HG02885 (cell line): ENCODE results near the gene COL9A1.
A peak's percentile ranks its signal among the peaks of the same experiment; 100 is the strongest.

Experiments
- ATAC-seq: cut with Tn5 transposase; IDR thresholded peaks from one replicate; pipeline ENCODE4 v1.9.1; 2021; ENCODE audit warnings: mild to moderate bottlenecking; ENCODE audit not compliant: unreplicated experiment, poor library complexity

The COL9A1 gene

DNA sequence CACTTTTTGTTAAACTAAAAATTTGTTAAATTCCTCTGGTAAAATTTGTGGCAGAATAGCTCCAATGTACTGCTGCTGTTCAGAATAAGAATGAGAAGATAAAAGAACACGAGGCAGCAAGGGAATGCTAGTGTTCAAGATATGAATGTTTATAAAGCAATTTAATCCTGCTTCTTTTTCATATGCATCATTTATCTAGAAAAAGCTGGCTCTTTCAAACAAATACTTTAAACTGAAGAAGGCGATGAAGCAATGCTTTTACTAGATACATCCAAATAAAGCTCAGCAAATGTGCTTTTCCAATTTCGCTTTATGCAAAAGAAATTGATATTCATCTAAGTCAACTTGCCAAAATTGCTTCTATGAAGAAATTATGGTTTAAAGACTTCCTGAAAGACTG, 66.5 kb downstream of the COL9A1 start:
- no peak for ATAC-seq

DNA sequence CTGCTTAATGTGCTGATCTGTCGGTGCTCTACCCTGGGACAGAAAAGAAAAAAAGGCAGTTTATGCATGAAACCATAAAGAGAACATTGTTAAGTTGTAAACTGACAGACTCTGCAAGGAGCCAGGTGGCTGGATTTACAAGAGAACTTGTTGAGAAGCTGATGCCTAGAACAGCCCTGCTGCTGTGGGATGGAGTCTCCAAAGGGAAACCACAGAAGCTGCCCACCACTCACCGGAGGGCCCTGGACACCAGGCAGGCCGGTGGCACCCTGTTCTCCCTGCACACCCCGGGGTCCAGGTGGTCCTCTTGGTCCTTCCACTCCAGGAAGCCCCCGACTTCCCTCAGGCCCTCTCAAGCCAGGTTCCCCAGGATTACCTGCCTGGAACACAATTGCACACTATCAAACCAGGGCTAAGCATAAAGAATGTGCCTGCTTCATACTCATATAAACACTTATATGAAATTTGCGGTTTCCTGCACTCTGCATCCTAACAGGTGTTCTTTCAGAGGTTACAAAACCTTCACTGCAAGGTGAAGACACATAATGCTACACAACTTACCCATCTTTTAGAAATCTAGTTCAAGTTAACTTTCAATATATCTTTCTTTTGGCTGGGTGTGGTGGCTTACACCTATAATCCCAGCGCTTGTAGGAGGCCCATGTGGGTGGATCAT, 68.2 kb downstream of the COL9A1 start:
- ATAC-seq = no peak

DNA sequence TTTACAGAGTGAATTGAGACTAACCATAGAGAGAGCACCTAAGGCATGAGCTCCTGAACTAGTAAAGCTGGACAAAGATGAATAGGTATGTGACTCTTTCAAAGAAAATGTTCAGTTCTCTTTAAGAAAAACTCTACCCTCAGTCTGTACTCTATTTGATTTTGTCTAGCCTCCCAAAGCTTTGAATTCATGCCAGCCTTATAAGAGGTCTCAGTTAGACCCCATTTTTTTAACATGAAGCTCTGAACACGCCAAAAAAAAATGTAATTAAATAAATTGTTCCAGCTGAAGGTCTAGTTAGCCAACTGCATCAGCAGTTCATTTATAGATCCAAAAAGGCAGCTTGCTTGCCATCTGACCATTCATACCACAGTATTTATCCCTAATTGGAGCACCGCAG, 71.6 kb downstream of the COL9A1 start:
- no peak for ATAC-seq

DNA sequence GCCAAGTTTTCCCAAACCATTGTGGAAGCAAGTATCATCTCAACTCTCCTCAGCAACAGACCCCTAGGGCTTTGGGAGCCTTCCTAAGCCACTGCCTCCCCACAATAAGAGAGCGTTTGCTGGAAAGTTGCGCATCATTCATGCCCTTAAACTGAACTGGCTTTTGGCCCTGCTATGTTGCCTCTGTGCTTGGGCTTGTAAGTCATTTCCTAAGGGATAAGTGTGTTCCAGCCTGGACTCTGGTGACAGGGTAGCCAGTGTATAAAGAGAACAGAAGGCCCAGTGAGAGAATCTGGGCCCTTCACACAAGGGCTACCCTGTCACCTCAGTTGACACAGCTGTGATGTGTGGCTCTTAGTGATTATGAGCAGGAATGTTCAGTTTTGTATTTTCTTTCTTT, 77.8 kb downstream of the COL9A1 start:
- no peak for ATAC-seq

DNA sequence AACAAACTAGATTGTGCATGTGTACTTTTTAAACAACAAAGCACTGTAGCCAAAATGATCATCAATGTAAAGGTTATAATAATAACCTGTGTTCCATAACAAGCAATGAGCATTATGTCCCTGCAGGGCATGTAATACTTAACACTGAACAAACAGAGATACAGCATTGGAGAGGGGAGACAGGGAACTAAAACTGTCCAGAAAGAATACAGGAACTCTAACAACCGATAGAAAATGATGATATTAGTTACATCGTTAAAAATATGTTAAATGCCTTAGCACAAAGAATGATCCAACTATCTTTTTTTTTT, 80.5 kb downstream of the COL9A1 start:
- no peak for ATAC-seq

DNA sequence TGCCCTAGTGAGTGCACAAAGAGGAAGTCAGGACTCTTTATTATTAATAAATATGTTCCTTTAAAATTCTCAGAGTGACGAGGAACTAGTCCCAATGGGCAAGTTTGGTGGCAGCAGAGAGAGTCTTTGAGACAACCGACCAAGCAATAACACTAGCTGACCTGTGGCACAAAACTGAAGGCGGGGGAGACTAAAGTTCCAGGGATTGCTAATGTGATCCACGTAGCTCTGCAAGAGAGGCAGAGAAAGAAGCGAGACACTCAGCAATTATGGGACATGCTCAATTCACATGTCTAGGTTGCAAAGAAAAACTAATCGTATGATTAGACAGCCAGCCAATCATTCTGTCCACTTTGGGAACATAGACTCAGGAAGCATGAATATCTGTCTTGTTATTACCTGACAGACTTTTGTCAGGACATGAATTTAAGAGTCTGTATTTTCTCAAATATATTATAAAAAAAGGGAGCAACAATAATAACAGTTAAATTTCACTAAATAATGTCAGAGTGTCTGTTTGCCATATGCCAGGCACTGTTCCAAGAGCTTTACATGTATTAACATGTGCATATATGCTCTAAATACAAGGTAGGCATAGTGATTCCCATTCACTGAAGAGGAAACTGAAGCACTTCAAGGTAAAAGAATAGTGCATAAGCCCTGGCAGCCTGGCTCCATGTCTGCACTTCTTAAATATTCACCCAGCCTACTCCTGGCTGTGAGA, 81.0 kb downstream of the COL9A1 start:
- ATAC-seq = no peak

DNA sequence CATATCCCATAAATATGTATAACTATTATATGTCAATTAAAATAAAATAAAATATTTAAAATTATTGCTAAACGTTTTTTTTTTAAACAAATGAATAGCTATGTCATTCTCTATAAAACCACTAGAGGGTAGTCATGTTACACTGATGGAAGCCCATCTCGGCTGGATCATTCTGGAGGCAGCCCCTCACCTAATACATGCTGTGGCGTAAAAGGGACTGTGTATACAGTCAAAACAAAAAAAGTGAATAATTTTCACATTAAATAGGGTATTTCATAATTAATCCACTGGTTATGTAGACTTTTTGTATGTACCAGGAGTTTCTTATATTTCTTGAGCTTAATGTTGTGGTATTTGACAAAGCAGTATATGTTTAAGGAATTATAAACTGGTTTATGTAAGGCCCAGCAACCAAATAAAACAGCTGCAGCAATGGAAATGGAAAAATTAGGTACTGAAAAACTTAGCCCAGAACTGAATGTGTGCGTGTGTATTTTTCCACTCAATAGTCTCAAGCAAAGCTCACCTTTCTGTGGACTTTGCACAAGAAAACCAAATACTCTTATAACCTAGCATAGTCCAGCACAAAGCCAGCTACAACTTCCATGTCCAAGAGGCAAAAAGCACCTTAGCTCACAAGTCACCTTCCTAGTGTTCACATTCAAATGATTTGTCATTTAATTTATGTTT, 81.7 kb downstream of the COL9A1 start:
- ATAC-seq = peak; percentile 74

DNA sequence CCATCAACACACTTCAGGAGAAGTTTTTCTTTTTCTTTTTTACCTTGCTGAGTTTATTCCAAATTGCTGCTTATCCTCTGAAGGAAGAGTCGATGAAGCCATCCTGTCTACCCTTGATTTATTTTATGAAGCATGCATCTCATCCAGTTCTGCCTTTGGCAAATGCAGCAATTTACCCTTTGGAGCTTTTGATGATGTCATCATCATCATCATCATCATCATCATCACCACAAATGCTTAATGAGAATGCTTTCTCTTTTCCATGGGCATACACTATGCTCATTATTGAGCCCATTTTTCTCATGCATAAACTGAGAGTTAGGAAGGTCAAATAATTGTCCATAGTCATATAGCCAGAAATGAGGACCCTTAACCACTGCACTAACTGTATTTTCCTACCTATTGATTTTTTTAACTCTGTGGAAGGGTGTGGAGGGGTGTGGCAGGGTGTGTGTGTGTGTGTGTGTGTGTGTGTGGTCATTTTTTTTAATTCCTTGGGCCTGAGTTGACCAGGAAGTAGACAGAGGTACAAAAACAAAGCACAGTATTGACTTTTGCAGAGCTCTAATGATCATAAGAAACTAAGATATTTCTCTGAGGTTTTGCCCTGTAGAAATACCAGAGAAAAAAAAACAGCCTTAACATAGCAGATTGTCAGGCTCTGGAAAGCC, 82.8 kb downstream of the COL9A1 start:
- no peak for ATAC-seq

DNA sequence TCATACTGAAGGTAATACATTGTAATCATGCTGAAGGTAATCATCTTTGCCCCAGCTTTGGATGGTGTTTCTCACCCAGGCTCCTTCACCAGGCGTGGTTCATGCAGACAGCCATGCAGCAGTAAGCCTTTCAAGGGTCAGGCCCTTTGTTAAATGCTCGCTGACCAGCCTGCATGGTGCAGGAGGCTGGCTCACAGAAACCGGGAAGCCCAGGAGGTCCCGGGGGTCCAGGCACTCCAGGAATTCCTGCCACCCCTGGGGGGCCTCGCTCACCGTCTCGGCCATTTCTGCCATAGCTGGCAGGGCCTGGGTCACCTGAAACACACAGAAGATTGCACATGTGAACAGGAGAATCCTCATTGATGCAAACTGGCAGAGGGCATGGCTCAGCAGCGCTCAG, 86.1 kb downstream of the COL9A1 start:
- ATAC-seq = no peak

DNA sequence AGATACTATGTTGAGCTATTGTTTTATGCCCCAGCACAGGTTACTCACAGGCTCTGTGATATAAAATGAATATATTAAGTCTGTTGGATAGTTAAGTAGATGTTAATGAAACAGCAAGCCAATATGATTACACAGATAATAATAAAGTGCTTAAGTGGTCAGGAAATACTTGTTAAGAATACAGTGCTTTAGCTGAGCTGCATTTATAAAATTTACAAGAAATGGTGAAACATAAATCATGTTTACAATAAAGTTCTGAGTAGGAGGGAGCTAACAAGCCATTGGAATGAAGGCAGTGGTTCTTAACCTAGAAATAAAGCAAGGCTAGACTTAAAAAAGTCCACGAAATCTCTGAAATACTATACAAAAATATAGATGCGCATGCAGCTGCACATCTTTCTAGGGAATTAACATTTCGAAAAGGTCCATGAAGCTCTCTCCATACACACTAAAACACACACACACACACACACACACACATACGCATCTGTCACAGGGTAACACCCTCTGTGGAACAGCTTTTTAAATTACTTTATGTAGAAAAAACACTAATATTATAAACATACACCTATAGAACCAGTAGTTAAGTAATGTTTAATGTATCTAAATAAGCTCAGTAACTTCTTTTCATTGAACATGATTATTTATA, 87.3 kb downstream of the COL9A1 start:
- no peak for ATAC-seq

DNA sequence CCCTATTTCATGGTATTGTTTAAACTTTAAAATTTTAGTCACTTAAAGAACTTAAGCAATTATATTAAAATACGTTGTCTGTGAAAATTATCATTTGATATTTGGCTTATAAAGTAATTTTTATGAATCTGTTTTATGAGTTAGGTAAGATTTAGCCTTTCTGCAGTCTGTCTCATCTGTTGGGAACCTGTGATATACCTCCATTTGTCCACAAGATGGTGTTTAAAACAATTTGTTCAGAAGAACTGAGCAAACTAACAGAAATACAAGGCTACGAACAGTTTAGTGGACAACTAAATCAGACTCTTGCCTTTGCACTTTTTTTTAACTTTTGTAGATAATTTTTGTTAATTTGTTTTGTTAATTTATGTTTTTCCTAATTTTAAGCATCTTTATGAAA, 92.4 kb downstream of the COL9A1 start:
- no peak for ATAC-seq

DNA sequence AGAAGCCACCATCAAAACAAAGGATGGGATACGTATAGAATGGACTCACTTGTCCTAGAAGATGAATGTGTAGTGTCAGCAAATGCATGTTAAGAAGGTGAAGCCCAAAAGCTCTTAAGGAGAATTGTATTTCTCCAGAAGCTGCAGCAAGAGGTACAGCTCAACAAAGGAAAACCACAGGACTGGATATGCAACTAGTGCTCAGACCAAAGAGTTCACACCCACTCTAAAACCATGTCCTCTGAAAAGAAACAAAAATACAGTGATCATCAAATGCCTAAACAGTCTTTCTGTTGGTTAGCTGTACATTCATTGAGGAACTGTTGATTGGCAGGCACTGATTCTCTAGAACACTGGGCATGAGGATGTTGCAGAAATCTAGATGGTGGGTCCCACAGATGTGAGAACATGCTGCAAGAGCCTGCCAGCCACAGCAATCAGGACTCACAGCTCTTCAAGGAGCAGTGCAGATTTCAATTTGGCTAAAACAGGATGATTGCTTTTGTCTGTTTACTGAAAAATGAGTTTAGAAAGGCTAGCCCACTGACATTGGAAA, 94.6 kb downstream of the COL9A1 start:
- ATAC-seq = no peak

DNA sequence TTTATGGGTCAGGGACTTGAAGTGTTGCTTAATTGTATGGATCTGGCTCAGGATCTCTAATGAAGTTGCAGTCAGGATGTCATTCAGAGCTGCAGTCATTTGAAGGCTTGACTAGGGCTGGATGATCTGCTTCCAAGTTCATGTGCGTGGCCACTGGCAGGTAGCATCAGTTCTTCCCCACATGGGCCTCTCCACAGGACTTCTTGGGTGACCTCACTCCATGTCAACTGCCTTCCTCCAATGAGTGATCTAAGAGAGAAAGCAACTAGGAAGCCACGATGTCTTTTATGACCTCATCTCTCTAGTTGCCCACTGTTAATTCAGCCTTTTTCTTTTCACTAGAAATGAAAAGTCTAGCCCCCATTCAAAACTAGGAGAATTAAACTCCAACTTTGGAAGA, 104.1 kb downstream of the COL9A1 start:
- no peak for ATAC-seq

DNA sequence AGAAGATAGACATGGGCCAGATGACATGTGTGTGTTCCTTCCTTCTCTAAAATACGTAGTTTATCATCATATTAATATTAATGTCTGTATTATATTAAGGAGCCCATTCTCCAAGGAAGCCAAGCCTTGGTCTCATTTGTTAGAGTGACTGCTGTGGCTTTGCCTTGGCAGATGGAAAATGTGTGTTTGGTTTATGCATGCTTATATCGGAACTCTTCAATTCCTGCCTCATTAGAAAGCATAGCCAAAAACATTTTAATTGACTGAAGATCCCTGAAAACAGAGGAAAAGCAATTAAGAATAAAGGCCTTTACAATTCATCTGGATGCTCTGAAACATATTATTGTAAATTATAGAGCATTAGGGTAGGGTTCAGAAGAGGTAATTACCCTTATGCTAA, 106.4 kb downstream of the COL9A1 start:
- ATAC-seq = no peak

DNA sequence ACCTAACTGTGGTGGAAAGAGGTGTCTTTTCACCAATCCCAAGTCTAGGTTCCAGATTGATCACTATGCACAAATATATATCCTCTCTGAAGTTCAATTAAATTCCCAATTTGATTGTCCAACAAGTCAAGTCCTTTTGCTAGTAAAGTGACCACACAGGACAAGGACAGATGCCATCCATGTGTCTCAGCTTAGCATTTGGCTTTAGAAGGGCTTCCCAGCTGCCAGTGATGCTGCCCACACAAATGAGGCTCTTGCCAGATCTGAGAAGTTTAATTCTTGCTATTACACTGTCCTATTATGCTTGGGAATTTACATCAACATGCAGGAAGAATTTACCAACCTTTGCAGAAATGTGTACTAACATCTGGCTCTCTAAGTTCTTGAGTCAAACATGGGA, 108.5 kb downstream of the COL9A1 start:
- no peak for ATAC-seq

DNA sequence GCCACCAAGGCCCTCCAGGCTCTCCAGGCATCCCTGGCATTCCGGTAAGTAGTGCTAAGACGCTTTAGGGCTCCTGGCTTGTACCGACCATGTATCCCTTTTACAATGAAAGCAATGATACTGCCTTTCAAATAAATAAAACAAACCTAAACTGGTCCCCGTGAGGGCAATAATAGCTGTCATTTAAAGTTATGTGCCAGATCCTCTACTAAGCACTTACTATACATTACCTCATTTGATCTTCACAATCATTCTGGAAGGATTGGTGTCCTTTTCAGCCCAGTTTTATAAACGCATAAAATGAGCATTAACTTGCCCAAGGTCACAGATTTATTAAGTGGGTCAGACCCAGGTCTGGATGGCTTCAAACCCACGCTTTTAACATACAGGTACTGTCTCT, 114.7 kb downstream of the COL9A1 start:
- ATAC-seq = no peak

DNA sequence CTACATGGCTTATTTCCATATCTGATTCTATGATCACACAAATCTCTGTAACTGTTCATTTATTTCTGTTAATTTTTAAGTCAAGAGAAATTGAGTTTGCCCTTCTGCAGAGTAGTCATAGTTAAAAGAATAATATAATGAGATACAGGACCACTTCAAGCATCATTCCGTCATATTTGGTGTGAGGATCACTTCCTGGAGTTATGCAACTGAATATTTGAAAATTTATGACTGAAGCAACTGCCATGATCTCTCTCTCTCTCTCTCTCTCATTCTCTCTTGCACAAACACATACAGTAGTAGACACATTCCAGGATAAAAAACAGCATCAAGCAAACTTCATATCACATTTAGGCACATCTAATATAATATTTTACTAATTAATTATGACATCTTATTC, 116.4 kb downstream of the COL9A1 start:
- no peak for ATAC-seq

DNA sequence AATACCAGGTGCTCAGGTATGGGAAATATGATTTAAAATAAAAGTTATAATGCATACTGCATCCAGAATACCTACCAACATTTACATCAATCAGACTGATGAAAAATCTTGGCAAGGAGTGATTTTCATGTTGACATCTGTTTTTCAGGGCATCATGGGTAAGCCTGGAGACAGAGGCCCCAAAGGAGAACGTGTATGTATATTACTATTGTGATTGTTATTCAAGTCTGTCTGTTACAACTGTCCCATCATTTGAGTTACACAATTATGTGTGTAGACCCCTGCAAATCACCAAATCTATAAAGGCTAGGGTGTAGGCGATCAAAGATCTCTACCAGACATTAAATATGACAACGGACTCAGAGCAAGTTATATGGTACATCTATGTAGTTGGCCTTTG, 118.2 kb downstream of the COL9A1 start:
- ATAC-seq = no peak

DNA sequence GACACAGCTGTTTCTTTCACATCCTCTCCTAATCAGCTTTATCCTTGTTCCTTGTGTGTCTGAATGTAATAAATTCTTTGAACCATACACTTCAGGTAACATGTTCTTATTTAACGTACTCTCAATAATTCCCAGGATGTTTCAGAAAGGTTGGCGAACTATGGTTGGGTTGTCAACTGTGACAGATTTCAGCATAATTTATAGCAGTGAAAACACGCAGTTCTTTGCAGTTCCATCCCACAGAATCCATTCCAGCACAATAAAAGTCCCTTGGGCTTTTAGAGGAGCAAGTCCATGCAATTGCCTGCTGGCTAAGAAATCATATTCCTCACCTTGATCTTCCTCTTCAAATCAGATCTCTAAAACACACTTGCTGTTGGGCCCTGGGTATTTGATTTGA, 119.3 kb downstream of the COL9A1 start:
- ATAC-seq = no peak

DNA sequence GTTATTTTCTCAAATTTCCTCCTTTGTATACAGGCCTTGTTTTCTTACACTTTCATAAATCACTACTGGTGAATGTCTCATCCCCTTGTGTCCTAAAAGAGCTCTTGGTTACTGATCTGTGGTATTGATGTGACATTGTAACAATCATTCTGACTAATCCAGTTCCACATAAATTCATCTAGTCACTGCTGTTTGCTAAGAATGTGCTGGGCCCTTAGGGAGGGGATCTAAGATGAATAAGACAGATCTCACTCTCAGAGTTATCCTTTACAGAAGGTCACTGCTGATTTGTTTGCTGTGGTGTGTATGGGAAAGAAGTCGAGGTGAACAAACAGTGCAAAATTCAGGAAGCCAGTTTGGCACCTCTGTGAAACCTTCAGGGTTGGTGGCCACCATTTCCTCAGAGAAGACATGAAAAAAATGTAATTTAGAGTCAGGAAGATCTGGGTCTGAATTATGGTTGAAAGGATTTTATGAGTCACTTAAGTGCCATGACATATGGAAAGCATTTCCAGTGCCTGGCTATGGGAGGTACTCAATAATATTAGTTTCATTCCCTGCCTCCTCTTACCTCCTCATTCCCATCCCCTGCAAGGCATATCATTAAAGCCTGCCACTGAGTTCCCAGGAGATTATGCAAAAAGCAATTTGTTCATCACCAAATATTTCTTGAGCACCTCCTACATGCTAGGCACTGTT, 121.8 kb downstream of the COL9A1 start:
- peak; percentile 53 for ATAC-seq
